A673 (cell line): ENCODE results near the gene MICALL2. TPM values are rescaled to one million over a fixed set of nuclear protein-coding genes. Genes with fewer than 3 reads are reported as not detected.

Source experiments
- BruUV-seq: library from RNA; stranded (reverse); fragments of 400-500 nt; replicated peaks from 2 replicates; lab custom pipeline; 2021; lab: Mats Ljungman, UMichigan
- CTCF ChIA-PET: fragments of 300-600 bp; sonication (Branson Sonifier 250); formaldehyde crosslinking; loops from one replicate; lab custom pipeline; 2022; ENCODE audit warnings: antibody characterized with exemption; lab: Charles Lee
- POLR2A ChIA-PET: fragments of 300-600 bp; sonication (Branson Sonifier 250); formaldehyde crosslinking; loops from one replicate; lab custom pipeline; 2022; ENCODE audit warnings: antibody characterized with exemption; ENCODE audit not compliant: low non-redundant PET; lab: Charles Lee
- DNase-seq: peaks from one replicate; pipeline ENCODE4 v3.0.0-alpha.2; 2015; ENCODE audit warnings: low spot score
- H3K27ac ChIP-seq: fragments of 200-600 bp; sonication (generic); 2 replicates; pipeline ENCODE4 v1.5.1; 2016; ENCODE audit warnings: mixed run types, low read depth, mild to moderate bottlenecking, mixed read lengths, antibody characterized with exemption, low read length; ENCODE audit not compliant: poor library complexity, severe bottlenecking
- H3K27me3 ChIP-seq: fragments of 200-600 bp; sonication (generic); replicated peaks from 2 replicates; pipeline ENCODE4 v1.6.1; 2017; ENCODE audit warnings: mixed run types, low read depth, mild to moderate bottlenecking, mixed read lengths, antibody characterized with exemption, low read length; ENCODE audit not compliant: insufficient read depth, poor library complexity
- H3K36me3 ChIP-seq: fragments of 200-600 bp; sonication (generic); 2 replicates; pipeline ENCODE4 v1.6.1; 2016; ENCODE audit warnings: mixed run types, mild to moderate bottlenecking, mixed read lengths, antibody characterized with exemption, low read length; ENCODE audit not compliant: insufficient read depth, poor library complexity, severe bottlenecking
- H3K4me1 ChIP-seq: fragments of 200-600 bp; sonication (generic); 2 replicates; pipeline ENCODE4 v1.6.1; 2017; ENCODE audit warnings: mixed run types, mild to moderate bottlenecking, mixed read lengths, antibody characterized with exemption, low read length; ENCODE audit not compliant: insufficient read depth, poor library complexity, severe bottlenecking
- H3K4me3 ChIP-seq: fragments of 200-600 bp; sonication (generic); 2 replicates; pipeline ENCODE4 v1.5.1; 2016; ENCODE audit warnings: low read depth, mixed run types, mild to moderate bottlenecking, mixed read lengths, low read length; ENCODE audit not compliant: poor library complexity, severe bottlenecking
- H3K9me3 ChIP-seq: fragments of 200-600 bp; sonication (generic); 2 replicates; pipeline ENCODE4 v1.6.1; 2016; ENCODE audit warnings: mixed run types, low read depth, mild to moderate bottlenecking, mixed read lengths, antibody characterized with exemption, low read length; ENCODE audit not compliant: poor library complexity, severe bottlenecking
- CTCF ChIP-seq: fragments of 300-800, 200-600 bp; sonication (generic); conservative IDR thresholded peaks from 2 replicates; pipeline ENCODE4 v1.5.1; 2017; ENCODE audit warnings: low read depth, mild to moderate bottlenecking, antibody characterized with exemption, low read length, moderate library complexity, mixed read lengths
- EZH2 ChIP-seq: fragments of 200-600 bp; sonication (generic); IDR thresholded peaks from 2 replicates; pipeline ENCODE4 v1.6.1; 2017; ENCODE audit warnings: borderline replicate concordance, low read depth, mild to moderate bottlenecking, mixed read lengths, antibody characterized with exemption, low read length; ENCODE audit not compliant: poor library complexity, severe bottlenecking
- intact Hi-C: fragments of 100-400 bp; cut with micrococcal nuclease; formaldehyde crosslinking; loops from one replicate; pipeline ENCODE4 v1.10.0; 2022; ENCODE audit not compliant: unreplicated experiment
- total RNA-seq: library from RNA; stranded (reverse); gene quantifications from 2 replicates; pipeline ENCODE4 v1.2.3, GENCODE V29; 2021

MICALL2 gene
- total RNA-seq, 1 experiment from 2014 or later: 10.1 TPM

GRCh38 chr7:1484569-1484968, 25.3 kb upstream of the MICALL2 start:
- intact Hi-C loops: no loop called here
- ChIA-PET CTCF (no interaction called here), POLR2A (no interaction called here)
- peaks cover 21% of the 10 kb centered on the region for H3K36me3 ChIP-seq
- H3K4me1 ChIP-seq: no peaks in the 10 kb centered on the region
- DNase-seq: no peak
- no peaks in the 10 kb centered on the region for H3K9me3 ChIP-seq
- H3K4me3 ChIP-seq: no peak overlapping the region
- H3K27ac ChIP-seq: no peak overlapping the region
- TF ChIP-seq CTCF (no peak), EZH2 (no peak)
- BruUV-seq: no TSS peak
- no peaks in the 10 kb centered on the region for H3K27me3 ChIP-seq

- no peak for DNase-seq
- no peaks in the 10 kb centered on the region for H3K4me1 ChIP-seq
- no TSS peak for BruUV-seq
- ChIA-PET POLR2A (no interaction called here), CTCF (no interaction called here)
- peaks cover 15% of the 10 kb centered on the region for H3K36me3 ChIP-seq
- H3K9me3 ChIP-seq: no peaks in the 10 kb centered on the region
- intact Hi-C loops: no loop called here
- no peak overlapping the region for H3K27ac ChIP-seq
- H3K4me3 ChIP-seq: no peak overlapping the region
- no peak for TF ChIP-seq EZH2
- H3K27me3 ChIP-seq: no peaks in the 10 kb centered on the region
Measured at GRCh38 chr7:1483536-1484505, 24.6 kb upstream of the MICALL2 start.

- ChIA-PET POLR2A (no interaction called here), CTCF (interaction anchor here (0.6 kb wide), 1 partner anchor 35 kb away, joined by 7 read pairs; no protein-coding TSS in a partner anchor)
- DNase-seq: no peak
- Histone ChIP-seq H3K4me1 (no peaks in the 10 kb centered on the region), H3K4me3 (no peak overlapping the region), H3K27me3 (no peaks in the 10 kb centered on the region), H3K9me3 (no peaks in the 10 kb centered on the region), H3K36me3 (peaks cover 8% of the 10 kb centered on the region), H3K27ac (no peak overlapping the region)
- intact Hi-C loops: no loop called here
- TF ChIP-seq CTCF (no peak), EZH2 (no peak)
- no TSS peak for BruUV-seq
Measured at GRCh38 chr7:1483079-1483478, 23.8 kb upstream of the MICALL2 start.
